GM19372 (cell line): ENCODE data around the gene ARHGEF12.
"Not testable (repeated sequence)": the region's sequence is repeated elsewhere in the genome, so short reads cannot be mapped to it uniquely, and the experiment has no call there.

Experiments used
- ATAC-seq: cut with Tn5 transposase; IDR thresholded peaks from one replicate; pipeline ENCODE4 v1.9.1; 2021; ENCODE audit warnings: mild to moderate bottlenecking, low read depth, moderate library complexity; ENCODE audit not compliant: unreplicated experiment

Gene ARHGEF12

GRCh38 chr11:120484722-120485121, 148.5 kb downstream of the ARHGEF12 start:
- ATAC-seq: no peak

GRCh38 chr11:120486138-120486537, 149.9 kb downstream of the ARHGEF12 start:
- ATAC-seq: no peak

GRCh38 chr11:120489799-120490198, 153.6 kb downstream of the ARHGEF12 start:
- ATAC-seq: no peak

- no peak for ATAC-seq
These were observed 156.3 kb downstream of the ARHGEF12 start for GRCh38 chr11:120492486-120492885.

- no peak for ATAC-seq
These were observed 158.4 kb downstream of the ARHGEF12 start for GRCh38 chr11:120494595-120494994.

- ATAC-seq: no peak
These were observed 162.9 kb downstream of the ARHGEF12 start for GRCh38 chr11:120499088-120499487.

- no peak for ATAC-seq
These were observed 163.6 kb downstream of the ARHGEF12 start for GRCh38 chr11:120499859-120500258.

GRCh38 chr11:120500414-120501071, 164.3 kb downstream of the ARHGEF12 start:
- ATAC-seq: no peak

- no peak for ATAC-seq
These were observed 165.2 kb downstream of the ARHGEF12 start for GRCh38 chr11:120501440-120501839.

GRCh38 chr11:120501976-120502755, 166.0 kb downstream of the ARHGEF12 start:
- no peak for ATAC-seq

- not testable (repeated sequence) for ATAC-seq
These were observed 167.3 kb downstream of the ARHGEF12 start for GRCh38 chr11:120503529-120503928.

GRCh38 chr11:120505801-120506425, 169.7 kb downstream of the ARHGEF12 start:
- no peak for ATAC-seq

GRCh38 chr11:120509346-120510053, 173.3 kb downstream of the ARHGEF12 start:
- ATAC-seq: no peak

- no peak for ATAC-seq
These were observed 174.3 kb downstream of the ARHGEF12 start for GRCh38 chr11:120510406-120511115.

GRCh38 chr11:120511116-120511819, 175.1 kb downstream of the ARHGEF12 start, which contains the start of gene GRIK4:
Gene GRIK4, plus strand, starts transcription at chr11:120511748. Its CDS starts 148,571 bp downstream, at chr11:120660319.
- peak; percentile 95 for ATAC-seq

GRCh38 chr11:120511820-120512738, 175.9 kb downstream of the ARHGEF12 start:
- no peak for ATAC-seq

- ATAC-seq: no peak
These were observed 176.7 kb downstream of the ARHGEF12 start for GRCh38 chr11:120512739-120513435.
